Panc1 (cell line): ENCODE results near the gene MRPL4. TPM values are rescaled to one million over a fixed set of nuclear protein-coding genes. Genes with fewer than 3 reads are reported as not detected.
A peak's percentile ranks its signal among the peaks of the same experiment; 100 is the strongest.

ENCODE experiments used
- ATAC-seq: fragments of 200-7000 bp; cut with Tn5 transposase; 2 replicates; pipeline ENCODE4 v1.9.1; 2020; ENCODE audit warnings: mild to moderate bottlenecking, moderate library complexity
- BruUV-seq: library from RNA; stranded (reverse); fragments of 400-500 nt; replicated peaks from 2 replicates; lab custom pipeline; 2021; lab: Mats Ljungman, UMichigan
- CTCF ChIA-PET: fragments of 300-600 bp; sonication (Branson Sonifier 250); formaldehyde crosslinking; loops from one replicate; lab custom pipeline; 2022; ENCODE audit warnings: antibody characterized with exemption; lab: Charles Lee
- POLR2A ChIA-PET: fragments of 300-600 bp; sonication (Branson Sonifier 250); formaldehyde crosslinking; loops from one replicate; lab custom pipeline; 2022; ENCODE audit warnings: antibody characterized with exemption; lab: Charles Lee
- DNase-seq: peaks from one replicate; pipeline ENCODE4 v3.0.0-alpha.2; 2010; ENCODE audit warnings: low read depth, low spot score
- H3K27ac ChIP-seq: 2 replicates; pipeline ENCODE4 v1.5.1; 2011; ENCODE audit warnings: mild to moderate bottlenecking, low read length, inconsistent platforms
- H3K27me3 ChIP-seq: fragments of 200-500 bp; sonication (Bioruptor generic); 2 replicates; pipeline ENCODE4 v1.6.0; 2014; ENCODE audit warnings: low read length, inconsistent platforms; ENCODE audit not compliant: control insufficient read depth, insufficient read depth
- H3K36me3 ChIP-seq: fragments of 200-500 bp; sonication (Bioruptor generic); 2 replicates; pipeline ENCODE4 v1.5.1; 2014; ENCODE audit warnings: inconsistent platforms, mild to moderate bottlenecking, low read length, moderate library complexity; ENCODE audit not compliant: control insufficient read depth, insufficient read depth
- H3K4me1 ChIP-seq: 2 replicates; pipeline ENCODE4 v1.5.1; 2011; ENCODE audit warnings: inconsistent platforms, mild to moderate bottlenecking, low read length, moderate library complexity; ENCODE audit not compliant: control insufficient read depth, insufficient read depth
- H3K4me3 ChIP-seq, 2 experiments: 2 replicates each; pipeline ENCODE4 v1.5.1; 2011 to 2012; ENCODE audit warnings: low read depth in 2 of 2, low read length in 2 of 2, mild to moderate bottlenecking in 2 of 2, inconsistent platforms in 1 of 2, moderate library complexity in 1 of 2
- H3K9me3 ChIP-seq: fragments of 200-500 bp; sonication (Bioruptor generic); 2 replicates; pipeline ENCODE4 v1.5.1; 2014; ENCODE audit warnings: low read depth, mild to moderate bottlenecking, inconsistent platforms, low read length, moderate library complexity; ENCODE audit not compliant: control insufficient read depth, insufficient read depth
- CTCF ChIP-seq: fragments of 450-650 bp; IDR thresholded peaks from 2 replicates; pipeline ENCODE4 v1.5.1; 2017; ENCODE audit warnings: mild to moderate bottlenecking
- POLR2AphosphoS5 ChIP-seq: IDR thresholded peaks from 2 replicates; pipeline ENCODE4 v1.6.1; 2012; ENCODE audit warnings: mild to moderate bottlenecking, low read depth, low read length, moderate library complexity
- REST ChIP-seq, 2 experiments: IDR thresholded peaks; 2 replicates each; pipeline ENCODE4 v1.6.1; 2011 to 2012; ENCODE audit warnings: low read depth in 2 of 2, control low read depth in 1 of 2, low read length in 1 of 2, mild to moderate bottlenecking in 1 of 2, moderate library complexity in 1 of 2; ENCODE audit not compliant: insufficient read depth in 1 of 2
- SIN3A ChIP-seq: IDR thresholded peaks from 2 replicates; pipeline ENCODE4 v1.6.1; 2012; ENCODE audit warnings: low read depth, mild to moderate bottlenecking, low read length, moderate library complexity, borderline replicate concordance; ENCODE audit not compliant: insufficient read depth
- TCF7L2 ChIP-seq: IDR thresholded peaks from 2 replicates; pipeline ENCODE4 v1.6.1; 2011; ENCODE audit warnings: mild to moderate bottlenecking, low read depth, low read length, inconsistent platforms
- in situ Hi-C: cut with HindIII; loops from 2 replicates; pipeline ENCODE4 v1.10.0; 2016; ENCODE audit warnings: low sequenced_read_pairs, low pct_unique_long_range_greater_than_20kb
- intact Hi-C: fragments of 100-400 bp; cut with micrococcal nuclease; formaldehyde crosslinking; loops from one replicate; pipeline ENCODE4 v1.10.0; 2022; ENCODE audit not compliant: unreplicated experiment
- total RNA-seq: library from RNA; stranded (reverse); gene quantifications from one replicate; pipeline ENCODE4 v1.2.1, GENCODE V29; 2021; ENCODE audit not compliant: unreplicated experiment

The MRPL4 gene
- total RNA-seq, 1 experiment from 2014 or later = 62.8 TPM

- ChIA-PET POLR2A (no interaction called here), CTCF (no interaction called here)
- Histone ChIP-seq H3K27me3 (no peaks in the 10 kb centered on the region), H3K4me3 (no peak overlapping the region), H3K4me1 (no peaks in the 10 kb centered on the region), H3K27ac (no peak overlapping the region), H3K9me3 (no peaks in the 10 kb centered on the region), H3K36me3 (no peaks in the 10 kb centered on the region)
- no TSS peak for BruUV-seq
- DNase-seq = no peak
- intact Hi-C loops = no loop called here
- TF ChIP-seq CTCF (no peak), TCF7L2 (no peak), POLR2AphosphoS5 (no peak), SIN3A (no peak), REST (IDR thresholded peaks at IDR 0.05; ENCODE audit: insufficient read depth in 1 of 2, low read depth in 2 of 2, low read length in 1 of 2) (no peak)
- ATAC-seq = peak; percentile 27; the same call in 1 of the 2 replicates
- in situ Hi-C loops = no loop called here
Observed at GRCh38 chr19:10299545-10300458, 47.8 kb downstream of the MRPL4 start.

- in situ Hi-C loops (no loop called here), intact Hi-C loops (no loop called here)
- ATAC-seq = no peak
- Histone ChIP-seq H3K4me1 (no peaks in the 10 kb centered on the region), H3K36me3 (no peaks in the 10 kb centered on the region), H3K27me3 (no peaks in the 10 kb centered on the region), H3K27ac (no peak overlapping the region), H3K9me3 (no peaks in the 10 kb centered on the region), H3K4me3 (no peak overlapping the region)
- TF ChIP-seq POLR2AphosphoS5 (no peak), TCF7L2 (no peak), SIN3A (no peak), CTCF (no peak), REST (IDR thresholded peaks at IDR 0.05; ENCODE audit: insufficient read depth in 1 of 2, low read depth in 2 of 2, low read length in 1 of 2) (no peak)
- ChIA-PET CTCF (interaction anchor here (0.6 kb wide), 1 partner anchor 1928 kb away, joined by 4 read pairs; no protein-coding TSS in a partner anchor), POLR2A (no interaction called here)
- BruUV-seq = no TSS peak
- DNase-seq = no peak
Observed at GRCh38 chr19:10305139-10305806, 53.3 kb downstream of the MRPL4 start.
